ENCODE measurements around the gene VRTN.
A peak's percentile ranks its signal among the peaks of the same experiment; 100 is the strongest.

VRTN gene

GRCh38 chr14:74400031-74400685, 51.9 kb downstream of the VRTN start:
- DNase-seq: no peak

DNA sequence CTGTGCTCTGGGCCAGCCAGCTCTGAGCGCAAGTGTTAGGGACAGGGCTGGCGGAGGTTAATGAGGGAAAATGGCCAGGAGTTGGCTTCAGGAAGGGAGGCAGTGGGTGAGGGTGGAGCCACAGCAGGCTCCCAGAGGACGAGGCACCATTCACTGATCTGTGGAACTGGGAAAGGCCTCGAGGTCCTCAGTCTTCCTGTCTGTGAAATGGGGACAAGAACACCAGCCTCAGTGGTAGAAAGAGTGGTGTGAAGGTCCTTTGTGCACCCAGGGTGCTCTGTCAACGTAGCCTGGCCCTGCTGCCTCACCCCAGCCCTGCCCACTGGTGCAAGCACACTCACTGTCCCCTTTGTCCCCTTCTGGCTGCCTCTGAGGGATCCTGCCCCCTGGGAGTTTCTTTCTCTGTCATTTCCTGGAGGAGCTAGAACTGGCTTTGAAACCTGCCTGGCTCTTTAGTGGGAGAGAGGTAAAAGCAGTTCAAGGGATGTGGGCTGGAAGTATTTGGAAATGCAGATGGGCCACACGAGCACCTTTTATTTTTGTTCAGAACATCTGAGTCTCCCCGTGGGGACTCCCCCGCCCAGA, 52.7 kb downstream of the VRTN start:
- peak in 1 of 14 donors; percentile 43 for DNase-seq

DNA sequence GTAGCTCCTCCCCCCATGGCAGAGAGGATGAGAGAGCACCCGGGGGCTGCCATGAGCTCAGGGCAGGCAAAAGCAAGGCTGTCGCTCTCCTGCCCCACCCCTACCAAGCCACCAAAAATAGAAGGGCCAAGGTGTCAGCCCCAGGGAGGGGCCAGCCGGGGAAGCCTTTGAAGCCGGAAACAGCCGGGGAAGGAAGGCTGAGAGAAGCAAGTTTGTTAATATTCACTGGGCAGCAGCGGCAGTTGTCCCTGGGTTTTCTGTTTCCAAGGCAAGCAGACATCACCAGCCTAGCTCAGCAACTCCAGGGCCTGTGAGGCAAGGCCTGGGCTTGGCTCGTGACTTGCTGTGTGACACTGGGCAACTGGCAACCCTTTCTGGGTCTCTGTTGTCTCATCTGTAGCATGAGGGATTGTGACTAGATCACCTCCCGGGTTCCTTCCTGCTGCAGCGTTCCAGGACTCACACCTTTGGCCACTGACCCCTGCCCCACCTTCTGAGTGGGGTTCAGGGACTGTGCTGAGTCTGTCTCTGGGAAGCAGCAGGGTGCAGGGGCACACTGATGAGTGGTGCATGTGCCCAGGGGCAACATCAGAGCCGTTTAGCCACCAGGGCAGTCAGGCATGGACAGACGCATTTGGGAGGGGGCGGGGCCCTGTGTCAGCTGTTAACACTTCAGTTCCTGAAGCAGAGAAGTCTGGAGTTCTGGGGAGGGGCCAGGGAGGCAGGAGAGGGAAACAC, 53.4 kb downstream of the VRTN start:
- peak in 5 of 14 donors; percentile 3 to 47 (median 7) for DNase-seq

DNA sequence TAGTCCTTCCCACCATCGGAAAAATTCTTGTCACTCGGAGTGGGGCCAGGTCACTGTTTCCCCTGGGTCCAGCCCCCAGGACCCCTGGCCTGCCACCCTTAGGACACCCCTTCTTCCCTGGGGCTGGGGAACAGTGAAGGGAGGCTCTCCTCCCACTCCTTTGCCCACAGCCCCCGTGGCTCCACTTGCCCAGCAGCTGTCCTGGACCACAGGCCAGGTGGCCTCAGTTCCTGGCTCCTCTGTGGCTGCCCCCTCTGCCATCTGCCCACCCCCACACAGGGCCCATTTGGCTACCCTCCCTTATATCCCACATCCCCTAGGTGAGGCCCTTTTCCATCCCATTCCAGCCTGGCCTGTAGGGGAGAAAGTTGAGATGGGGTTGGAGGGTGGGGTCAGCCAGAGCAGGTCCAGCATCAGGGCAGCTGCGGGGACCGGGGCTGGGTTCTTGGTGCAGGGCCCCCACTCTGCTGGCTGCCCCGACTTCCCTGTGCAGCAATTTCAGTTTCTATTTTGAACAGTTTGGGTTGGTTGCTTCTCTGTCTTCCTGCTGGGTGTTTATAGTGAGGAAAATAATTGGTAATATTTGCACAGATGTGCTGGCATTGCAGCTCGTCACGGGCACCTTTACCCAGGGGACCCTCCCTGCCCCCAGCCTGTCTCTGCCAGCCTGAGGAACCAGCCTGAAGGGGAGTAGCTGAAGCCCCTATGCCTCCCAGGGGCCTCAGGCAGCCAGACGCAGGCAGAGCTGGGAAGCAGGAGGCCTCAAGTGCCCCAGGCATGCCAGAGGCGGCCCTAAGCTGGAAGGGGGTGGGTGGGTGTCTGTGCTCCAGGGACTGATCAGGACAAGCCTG, 54.4 kb downstream of the VRTN start:
- no peak for DNase-seq

GRCh38 chr14:74403619-74404417, 55.5 kb downstream of the VRTN start:
- DNase-seq: no peak

DNA sequence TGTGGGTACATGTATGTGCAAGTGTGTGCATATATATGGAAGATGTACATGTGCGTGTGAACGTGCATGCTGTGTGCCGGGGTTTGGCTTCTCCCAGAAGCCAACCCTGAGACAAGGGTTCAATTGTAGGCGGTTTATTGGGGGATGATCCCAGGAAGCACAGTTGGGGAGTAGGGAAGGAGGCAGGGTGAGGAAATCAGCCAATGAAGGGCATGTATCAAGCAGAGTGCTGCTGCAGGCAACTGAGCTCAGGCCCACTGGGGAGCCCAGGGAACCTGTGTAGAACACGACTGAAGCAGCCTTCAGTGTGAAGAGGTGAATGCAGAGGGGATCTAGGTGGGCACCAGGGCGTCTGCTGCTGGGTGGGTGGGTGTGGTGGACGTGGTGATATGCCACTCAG, 56.2 kb downstream of the VRTN start:
- no peak for DNase-seq

- DNase-seq: no peak
Observed at GRCh38 chr14:74405663-74406062, 57.4 kb downstream of the VRTN start.

- DNase-seq: no peak
Observed at GRCh38 chr14:74407021-74407800, 58.9 kb downstream of the VRTN start.

DNA sequence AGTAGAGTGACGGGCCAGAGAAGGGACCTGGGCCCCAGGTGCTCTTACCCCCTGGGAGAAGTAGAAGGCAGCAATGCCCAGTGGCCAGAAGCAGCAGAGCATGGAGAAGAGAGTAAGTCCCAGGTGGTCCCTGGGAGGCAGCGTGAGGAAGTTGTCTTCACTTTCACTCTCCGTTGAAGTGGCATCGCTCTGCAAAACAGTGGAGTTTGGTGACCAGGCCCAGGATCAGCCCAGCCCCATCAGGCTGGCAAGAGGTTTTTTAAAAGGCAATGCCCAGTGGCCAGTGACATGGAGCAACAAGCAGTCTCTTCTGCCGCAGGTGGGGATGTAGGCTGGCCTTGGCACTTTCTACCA, 59.5 kb downstream of the VRTN start:
- DNase-seq: no peak

GRCh38 chr14:74408870-74409269, 60.6 kb downstream of the VRTN start:
- DNase-seq: no peak

GRCh38 chr14:74409441-74409840, 61.2 kb downstream of the VRTN start:
- DNase-seq: no peak

All from C1 segment of cervical spinal cord (tissue), 14 donors.